Measurements from ENCODE around the gene STARD9. TPM values are rescaled to one million over a fixed set of nuclear protein-coding genes. Genes with fewer than 3 reads are reported as not detected.

STARD9 gene
- total and polyA plus RNA-seq, 10 of the 15 experiments (the other 5 are each of a cell fraction or from before 2014, with no cell fraction given): 0.58 to 11.5 (median 6.1) TPM

GRCh38 chr15:42582569-42583375 is 7.4 kb downstream of the STARD9 start:
- Histone ChIP-seq H2AFZ (ENCODE audit: control insufficient read depth, low read depth, low read length) (no peak overlapping the region), H3K9me3 (replicated peaks; ENCODE audit: control insufficient read depth, insufficient read depth, low read length) (peaks cover 4% of the 10 kb centered on the region; the same call in 2 of the 3 replicates), H3K79me2 (ENCODE audit: control insufficient read depth, insufficient read depth, low read length) (peaks cover 6% of the 10 kb centered on the region), H3K4me1 (ENCODE audit: control insufficient read depth, insufficient read depth, low read length) (peaks cover 4% of the 10 kb centered on the region; the same call in 1 of the 2 replicates), H3K4me2 (ENCODE audit: control insufficient read depth, insufficient read depth) (no peak overlapping the region), H3K27ac (ENCODE audit: control insufficient read depth, insufficient read depth) (no peak overlapping the region), H3K4me3 (no peak overlapping the region), H4K20me1 (ENCODE audit: control insufficient read depth, insufficient read depth) (no peaks in the 10 kb centered on the region), H3K27me3 (replicated peaks in 1 of 2; ENCODE audit: control insufficient read depth in 2 of 2, insufficient read depth in 2 of 2, low read length in 1 of 2) (no peaks in the 10 kb centered on the region), H3K9ac (ENCODE audit: control insufficient read depth, insufficient read depth, low read length) (no peak overlapping the region), H3K36me3 (ENCODE audit: control insufficient read depth in 2 of 2, insufficient read depth in 2 of 2, low read length in 1 of 2) (peaks cover 0 to under 1% of the 10 kb centered on the region in 2 experiments; a peak in 2 of 4 replicates)
- intact Hi-C loops (cut with micrococcal nuclease; ENCODE audit: unreplicated experiment) (loop anchor here (5.0 kb wide), 1 partner anchor 45 kb away; no protein-coding TSS in a partner anchor), in situ Hi-C loops (cut with MboI) (no loop called here)
- no peak for ATAC-seq
- DNase-seq (ENCODE audit: low read depth, low spot score): no peak
- TF ChIP-seq, protein P1, sequence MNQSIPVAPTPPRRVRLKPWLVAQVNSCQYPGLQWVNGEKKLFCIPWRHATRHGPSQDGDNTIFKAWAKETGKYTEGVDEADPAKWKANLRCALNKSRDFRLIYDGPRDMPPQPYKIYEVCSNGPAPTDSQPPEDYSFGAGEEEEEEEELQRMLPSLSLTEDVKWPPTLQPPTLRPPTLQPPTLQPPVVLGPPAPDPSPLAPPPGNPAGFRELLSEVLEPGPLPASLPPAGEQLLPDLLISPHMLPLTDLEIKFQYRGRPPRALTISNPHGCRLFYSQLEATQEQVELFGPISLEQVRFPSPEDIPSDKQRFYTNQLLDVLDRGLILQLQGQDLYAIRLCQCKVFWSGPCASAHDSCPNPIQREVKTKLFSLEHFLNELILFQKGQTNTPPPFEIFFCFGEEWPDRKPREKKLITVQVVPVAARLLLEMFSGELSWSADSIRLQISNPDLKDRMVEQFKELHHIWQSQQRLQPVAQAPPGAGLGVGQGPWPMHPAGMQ (IDR thresholded peaks at IDR 0.05; ENCODE audit: borderline replicate concordance): no peak
- TF ChIP-seq JUNB (IDR thresholded peaks at IDR 0.05) (no peak), FOXK2 (IDR thresholded peaks at IDR 0.05) (no peak), WRNIP1 (IDR thresholded peaks at IDR 0.05; ENCODE audit: borderline replicate concordance, low read depth, low read length) (no peak)
- TF ChIP-seq, protein P2, sequence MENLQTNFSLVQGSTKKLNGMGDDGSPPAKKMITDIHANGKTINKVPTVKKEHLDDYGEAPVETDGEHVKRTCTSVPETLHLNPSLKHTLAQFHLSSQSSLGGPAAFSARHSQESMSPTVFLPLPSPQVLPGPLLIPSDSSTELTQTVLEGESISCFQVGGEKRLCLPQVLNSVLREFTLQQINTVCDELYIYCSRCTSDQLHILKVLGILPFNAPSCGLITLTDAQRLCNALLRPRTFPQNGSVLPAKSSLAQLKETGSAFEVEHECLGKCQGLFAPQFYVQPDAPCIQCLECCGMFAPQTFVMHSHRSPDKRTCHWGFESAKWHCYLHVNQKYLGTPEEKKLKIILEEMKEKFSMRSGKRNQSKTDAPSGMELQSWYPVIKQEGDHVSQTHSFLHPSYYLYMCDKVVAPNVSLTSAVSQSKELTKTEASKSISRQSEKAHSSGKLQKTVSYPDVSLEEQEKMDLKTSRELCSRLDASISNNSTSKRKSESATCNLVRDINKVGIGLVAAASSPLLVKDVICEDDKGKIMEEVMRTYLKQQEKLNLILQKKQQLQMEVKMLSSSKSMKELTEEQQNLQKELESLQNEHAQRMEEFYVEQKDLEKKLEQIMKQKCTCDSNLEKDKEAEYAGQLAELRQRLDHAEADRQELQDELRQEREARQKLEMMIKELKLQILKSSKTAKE (IDR thresholded peaks at IDR 0.05; ENCODE audit: low read depth, poor library complexity, severe bottlenecking): no peak
- WGBS (ENCODE audit: insufficient coverage, insufficient replicate concordance, low lambda C conversion rate, missing lambda C conversion rate): 97% methylated on average over 8 of the region's 8 CpGs
- BruUV-seq (replicated peaks): no TSS peak
- CTCF ChIA-PET: interaction anchor here (0.8 to 1.4 kb wide), 7 partner anchors 9 to 96 kb away, joined by 3 to 5 read pairs (median 4); no protein-coding TSS in a partner anchor
- RAD21 ChIA-PET (ENCODE audit: unreplicated experiment): interaction anchor here (1.0 to 2.9 kb wide), 7 partner anchors 24 to 78 kb away, joined by 5 to 30 read pairs (median 6); no protein-coding TSS in a partner anchor
- FAIRE-seq: no peak
- SMC1A ChIA-PET (ENCODE audit: uncharacterized antibody, unreplicated experiment): interaction anchor here (0.9 to 7.6 kb wide), 9 partner anchors 10 to 67 kb away, joined by 3 to 53 read pairs (median 6); partner anchors contain the start of genes HAUS2 and LRRC57
- POLR2A ChIA-PET: interaction anchor here (0.6 to 3.4 kb wide), 8 partner anchors 10 to 374 kb away, joined by 3 to 18 read pairs (median 3); partner anchors contain the start of gene VPS39

All from GM12878 (cell line).